Activated CD8-positive, alpha-beta memory T cell treated with anti-CD3 and anti-CD28 coated beads for 4 hours (primary cell): Measurements from ENCODE around the gene IGF2.

ENCODE experiments used
- DNase-seq, 2 donors: peaks; one replicate each; pipeline ENCODE4 v3.0.0-alpha.2; 2020; ENCODE audit warnings: low read depth in 2 of 2

Gene IGF2

DNA sequence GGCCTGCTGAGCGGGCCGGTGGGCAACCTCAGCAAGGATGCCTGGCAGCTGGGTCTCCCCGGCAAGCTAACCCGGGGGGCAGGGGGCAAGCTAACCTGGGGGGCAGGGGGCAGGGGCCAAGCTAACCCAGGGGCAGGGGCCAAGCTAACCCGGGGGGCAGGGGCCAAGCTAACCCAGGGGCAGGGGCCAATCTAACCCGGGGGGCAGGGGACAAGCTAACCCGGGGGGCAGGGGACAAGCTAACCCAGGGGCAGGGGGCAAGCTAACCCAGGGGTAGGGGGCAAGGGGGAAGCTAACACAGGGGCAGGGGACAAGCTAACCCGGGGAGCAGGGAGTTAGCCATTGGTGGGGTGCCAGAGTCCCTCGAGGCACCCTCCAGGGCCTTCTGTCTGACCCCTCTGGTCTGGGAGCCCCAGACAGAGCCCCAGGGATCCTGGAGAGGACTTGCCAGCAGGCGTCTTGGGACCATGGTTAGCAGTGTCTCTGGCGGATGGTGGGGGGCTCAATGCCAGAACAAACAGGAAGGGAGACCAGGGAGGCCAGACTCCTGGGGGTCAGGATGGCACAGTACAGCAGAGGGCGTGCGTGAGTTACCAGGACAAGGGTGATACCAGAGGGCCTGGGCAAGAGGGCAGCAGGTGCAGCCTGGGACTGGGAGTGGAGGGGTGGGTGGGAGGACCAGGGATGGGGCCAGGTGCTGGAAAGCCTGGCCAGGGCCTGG, 16.1 kb downstream of the IGF2 start:
- DNase-seq, result no peak

DNA sequence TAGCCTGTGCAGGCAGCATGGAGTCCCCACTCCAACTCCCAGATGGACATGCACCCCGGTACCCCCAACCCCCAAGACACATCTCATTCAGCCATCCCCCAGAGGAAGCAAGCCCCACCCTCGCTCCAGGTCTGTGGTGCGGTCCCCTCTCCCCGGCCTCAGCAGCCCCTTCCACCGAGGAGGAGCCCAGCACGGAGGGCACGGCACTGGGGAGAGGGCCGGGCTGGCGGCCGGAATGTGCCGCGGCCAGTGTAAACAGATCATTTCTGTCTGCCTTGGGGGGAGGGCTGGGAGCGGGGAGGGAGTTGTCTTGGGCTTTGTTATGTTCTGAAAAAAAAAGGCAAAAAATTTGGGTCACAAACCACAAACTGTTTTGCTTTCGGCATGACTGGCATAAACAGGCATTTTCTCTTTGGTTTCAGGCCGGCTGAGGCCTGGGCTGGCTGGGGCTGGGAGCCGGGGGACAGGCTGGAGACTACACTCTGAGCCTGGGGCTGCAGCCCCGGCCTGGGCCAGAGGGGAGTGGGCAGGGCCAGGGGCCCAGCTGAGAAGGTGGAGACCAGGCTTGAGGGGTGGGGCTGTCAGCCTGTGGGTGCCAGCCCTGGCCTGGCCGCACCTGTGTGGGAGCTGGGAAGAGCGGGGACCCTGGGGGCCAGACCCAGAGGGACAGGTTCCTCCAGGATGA, 16.8 kb downstream of the IGF2 start:
- no peak for DNase-seq

- DNase-seq, result no peak
These were observed 17.7 kb downstream of the IGF2 start for GRCh38 chr11:2121227-2122130.

DNA sequence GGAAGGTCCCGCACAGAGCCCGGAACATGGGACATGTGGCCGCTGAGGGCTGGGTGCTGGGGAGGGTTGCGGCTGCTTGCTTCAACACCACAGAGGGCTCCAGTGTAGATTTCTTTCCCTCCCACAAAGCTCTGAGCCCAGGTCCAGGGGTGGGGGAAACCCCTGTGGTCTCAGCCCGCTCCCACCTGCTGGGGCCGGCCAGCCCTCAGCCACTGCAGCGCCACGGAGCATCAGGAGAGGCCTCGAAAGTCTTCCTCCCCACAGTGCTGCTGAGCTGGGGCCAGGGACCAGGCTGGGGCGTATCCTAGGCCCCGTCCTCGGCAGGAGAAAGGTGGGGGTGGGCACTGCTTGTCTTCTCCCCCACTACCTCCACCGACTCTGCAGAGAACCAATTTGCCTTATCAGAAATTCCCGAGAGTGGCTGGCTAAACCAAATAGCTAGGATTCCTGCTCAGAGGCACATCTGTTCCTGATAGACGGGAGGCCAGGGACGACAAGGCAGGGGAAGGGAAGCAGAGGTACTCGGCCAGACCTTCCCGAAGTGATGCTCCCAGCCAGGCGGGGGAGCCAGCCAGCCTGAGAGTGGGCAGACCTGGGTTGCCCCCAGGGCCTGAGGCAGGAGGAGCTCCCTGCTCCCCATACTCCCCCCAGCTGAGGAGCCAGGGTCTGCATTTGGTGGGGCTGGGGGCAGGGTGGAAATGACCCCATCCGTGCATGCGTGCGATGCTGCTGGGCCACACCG, 18.7 kb downstream of the IGF2 start:
- no peak for DNase-seq

DNA sequence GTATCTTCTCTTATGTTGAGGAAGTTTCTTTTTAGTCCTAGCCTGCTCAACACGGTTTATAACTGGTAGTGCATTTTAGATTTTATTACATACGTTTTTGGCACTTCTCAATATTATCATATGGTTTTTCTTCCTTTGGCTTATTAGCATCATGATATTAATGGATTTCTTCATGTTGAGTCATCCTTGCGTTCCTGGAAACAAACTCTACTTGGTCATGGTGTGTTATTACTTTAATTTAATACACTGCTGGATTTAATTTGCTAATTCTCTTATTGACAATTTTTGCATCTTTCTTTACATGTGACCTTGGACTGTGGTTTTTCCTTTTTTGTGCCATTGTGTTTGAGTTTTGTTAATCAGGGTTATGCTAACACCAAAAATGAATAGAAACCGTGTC, 20.5 kb downstream of the IGF2 start:
- no peak for DNase-seq

GRCh38 chr11:2116680-2117079, 22.5 kb downstream of the IGF2 start:
- DNase-seq, result no peak

- no peak for DNase-seq
These were observed 23.9 kb downstream of the IGF2 start for GRCh38 chr11:2115308-2115707.

- DNase-seq, result no peak
These were observed 24.6 kb downstream of the IGF2 start for GRCh38 chr11:2114430-2115241.

DNA sequence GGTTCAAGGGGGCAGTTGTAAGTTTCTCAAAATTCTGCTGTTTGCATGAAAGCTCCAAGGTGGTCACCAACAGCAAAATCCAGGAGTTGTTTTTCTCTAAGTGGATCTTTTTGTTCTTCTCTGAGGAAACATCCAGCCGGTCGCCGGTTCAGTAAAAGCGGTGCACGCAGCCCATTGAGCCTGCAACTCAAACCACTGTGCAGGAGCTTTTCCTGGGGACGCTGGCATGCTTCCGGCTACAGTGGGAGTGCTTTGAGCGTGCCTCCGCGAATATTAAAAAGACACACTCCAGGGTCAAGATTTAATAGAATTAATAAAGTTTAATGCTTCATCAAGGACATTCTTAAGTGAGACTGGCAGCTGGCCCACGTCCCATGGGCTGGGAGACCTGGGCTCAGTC, 25.4 kb downstream of the IGF2 start:
- no peak for DNase-seq

- no peak for DNase-seq
These were observed 28.7 kb downstream of the IGF2 start for GRCh38 chr11:2110521-2110920.

GRCh38 chr11:2109541-2110019, 29.6 kb downstream of the IGF2 start:
- no peak for DNase-seq

- DNase-seq, result no peak
These were observed 30.3 kb downstream of the IGF2 start for GRCh38 chr11:2108675-2109491.

DNA sequence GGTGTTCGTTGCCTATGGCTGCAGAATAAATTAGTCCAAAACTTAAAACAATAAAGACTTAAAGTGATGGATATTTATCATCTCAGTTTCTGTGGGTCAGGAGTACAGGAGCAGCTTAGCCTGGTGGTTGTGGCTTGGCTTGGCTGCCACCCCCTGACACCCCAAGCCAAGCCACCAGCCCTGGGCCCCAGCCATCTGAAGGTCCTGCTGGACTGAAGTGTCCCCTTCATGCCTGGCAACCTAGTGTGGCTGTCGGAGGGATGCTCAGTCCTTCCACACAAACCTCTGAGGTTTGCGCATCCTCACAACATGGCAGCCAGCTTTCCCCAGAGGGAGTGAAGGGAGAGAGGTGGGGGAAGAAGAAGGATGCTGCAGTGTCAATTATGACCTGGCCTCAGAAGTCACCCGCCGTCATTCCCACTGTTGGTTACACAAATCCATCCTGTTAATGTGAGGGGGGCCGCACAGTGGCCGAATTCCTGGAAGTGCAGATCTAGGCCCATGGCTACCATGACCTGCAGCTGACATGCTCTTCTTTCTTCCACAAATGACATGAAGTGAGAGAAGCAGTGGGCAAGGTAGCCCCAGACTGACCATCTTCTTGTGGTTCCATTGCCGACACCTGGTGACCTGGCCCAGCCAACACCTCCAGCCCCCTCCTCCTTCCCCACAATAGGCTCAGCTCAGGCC, 31.1 kb downstream of the IGF2 start:
- DNase-seq, result no peak

GRCh38 chr11:2107521-2107920, 31.7 kb downstream of the IGF2 start:
- DNase-seq, result no peak

DNA sequence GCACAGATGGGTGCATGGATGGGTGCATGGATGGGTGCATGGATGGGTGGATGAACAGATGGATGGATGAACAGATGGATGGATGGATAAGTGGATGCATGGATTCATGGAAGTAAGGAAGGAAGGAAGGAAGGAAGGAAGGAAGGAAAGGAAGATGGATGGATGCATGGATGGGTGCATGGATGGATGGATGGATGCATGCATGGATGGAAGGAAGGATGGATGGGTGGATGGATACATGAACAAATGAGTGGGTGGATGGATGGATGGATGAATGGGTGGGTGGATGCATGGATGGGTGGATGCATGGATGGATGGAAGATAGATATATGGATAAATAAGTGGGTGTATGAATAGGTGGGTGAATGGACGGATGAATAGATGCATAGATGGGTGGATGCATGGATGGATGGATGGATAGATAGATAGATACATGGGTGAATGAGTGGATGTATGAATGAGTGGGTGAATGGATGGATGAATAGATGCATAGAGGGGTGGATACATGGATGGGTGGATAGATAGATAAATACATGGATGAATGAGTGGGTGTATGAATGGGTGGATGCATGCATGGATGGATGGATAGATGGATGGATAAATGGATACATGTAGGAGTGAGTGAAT, 32.5 kb downstream of the IGF2 start:
- DNase-seq, result no peak

DNA sequence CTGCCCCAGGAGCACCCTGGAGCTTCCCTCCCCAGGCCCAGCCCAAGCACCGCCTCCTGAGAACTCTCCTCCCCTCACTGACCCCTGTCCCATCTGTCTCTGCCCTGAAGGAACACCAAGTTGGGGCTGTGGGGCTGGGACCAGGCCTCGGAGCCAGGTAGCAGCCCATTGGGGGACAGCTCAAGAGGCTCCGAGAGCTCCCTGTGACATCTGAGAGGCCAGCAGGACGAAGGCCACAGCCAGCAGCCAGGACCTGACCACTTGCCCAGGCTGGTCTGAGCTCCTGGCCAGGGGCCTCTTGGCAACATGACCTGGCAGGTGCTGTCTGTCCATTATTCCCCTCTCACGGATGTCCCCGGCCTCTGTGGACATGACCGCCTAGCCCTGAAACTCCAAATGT, 33.7 kb downstream of the IGF2 start:
- no peak for DNase-seq

- no peak for DNase-seq
These were observed 34.4 kb downstream of the IGF2 start for GRCh38 chr11:2104524-2105440.
